GM12891 (cell line): Measurements from ENCODE around the gene INSYN2A.

Experiments used
- POLR2A ChIP-seq: IDR thresholded peaks from 2 replicates; pipeline ENCODE4 v1.6.1; 2011; ENCODE audit warnings: low read depth, low read length, control low read depth
- POLR2AphosphoS5 ChIP-seq: IDR thresholded peaks from 2 replicates; pipeline ENCODE4 v1.6.1; 2011; ENCODE audit warnings: low read depth, low read length, control low read depth
- POU2F2 ChIP-seq: IDR thresholded peaks from 2 replicates; pipeline ENCODE4 v1.6.1; 2011; ENCODE audit warnings: low read depth, mild to moderate bottlenecking, control low read depth, low read length, moderate library complexity
- SPI1 ChIP-seq: IDR thresholded peaks from 2 replicates; pipeline ENCODE4 v1.6.1; 2011; ENCODE audit warnings: low read depth, low read length, control low read depth
- TAF1 ChIP-seq: IDR thresholded peaks from 2 replicates; pipeline ENCODE4 v1.6.1; 2011; ENCODE audit warnings: low read depth, low read length, control low read depth

- TF ChIP-seq POLR2A (no peak), TAF1 (no peak), POLR2AphosphoS5 (no peak), POU2F2 (no peak), SPI1 (no peak)
Measured at GRCh38 chr10:127168261-127168660, 28.1 kb downstream of the INSYN2A start.
